GM03348 (cell line): ENCODE results near the gene UMODL1.

Experiments
- DNase-seq: peaks from one replicate; pipeline ENCODE4 v3.0.0; 2012; ENCODE audit warnings: low spot score

UMODL1 gene

DNA sequence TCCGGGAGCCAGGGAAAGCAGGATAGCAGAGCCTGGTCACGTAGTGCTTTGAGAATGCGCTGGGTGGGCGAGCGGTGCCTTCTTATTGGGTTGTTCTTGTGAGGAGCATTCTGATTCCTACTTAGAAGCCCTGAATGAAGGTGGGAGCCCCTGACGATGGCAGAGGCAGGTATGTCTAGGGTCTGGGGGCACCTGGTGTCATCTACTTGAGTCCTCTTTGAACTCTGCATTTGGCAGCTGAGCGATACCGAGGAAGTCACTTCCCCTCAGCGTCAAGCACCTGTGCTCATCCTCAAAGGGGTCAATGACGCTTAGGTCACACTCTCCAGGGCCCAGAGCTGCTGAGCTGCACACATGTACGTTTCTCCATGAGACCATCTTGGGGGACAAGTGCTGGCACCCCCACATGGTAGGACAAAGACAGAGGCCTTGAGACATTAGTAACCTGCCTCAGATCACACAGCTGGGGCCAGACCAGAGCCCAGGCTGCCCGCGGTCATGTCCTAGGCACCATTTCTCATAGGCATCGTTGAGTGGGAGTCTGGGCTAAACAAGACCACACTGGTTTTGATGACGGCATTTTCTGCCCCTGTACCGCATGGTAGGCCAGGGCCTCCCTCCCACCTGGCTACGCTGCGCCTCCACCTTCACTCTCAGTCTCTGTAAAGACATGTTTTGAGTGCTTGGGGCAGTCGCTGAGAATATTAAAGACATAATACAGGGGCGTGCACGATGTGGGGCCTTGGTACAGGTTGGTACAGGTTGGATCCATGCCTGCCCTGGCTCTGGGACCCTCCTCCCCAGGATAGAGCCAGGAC lies 78.7 kb downstream of the UMODL1 start:
- DNase-seq, result no peak

GRCh38 chr21:42150474-42151085 lies 79.5 kb downstream of the UMODL1 start:
- no peak for DNase-seq

DNA sequence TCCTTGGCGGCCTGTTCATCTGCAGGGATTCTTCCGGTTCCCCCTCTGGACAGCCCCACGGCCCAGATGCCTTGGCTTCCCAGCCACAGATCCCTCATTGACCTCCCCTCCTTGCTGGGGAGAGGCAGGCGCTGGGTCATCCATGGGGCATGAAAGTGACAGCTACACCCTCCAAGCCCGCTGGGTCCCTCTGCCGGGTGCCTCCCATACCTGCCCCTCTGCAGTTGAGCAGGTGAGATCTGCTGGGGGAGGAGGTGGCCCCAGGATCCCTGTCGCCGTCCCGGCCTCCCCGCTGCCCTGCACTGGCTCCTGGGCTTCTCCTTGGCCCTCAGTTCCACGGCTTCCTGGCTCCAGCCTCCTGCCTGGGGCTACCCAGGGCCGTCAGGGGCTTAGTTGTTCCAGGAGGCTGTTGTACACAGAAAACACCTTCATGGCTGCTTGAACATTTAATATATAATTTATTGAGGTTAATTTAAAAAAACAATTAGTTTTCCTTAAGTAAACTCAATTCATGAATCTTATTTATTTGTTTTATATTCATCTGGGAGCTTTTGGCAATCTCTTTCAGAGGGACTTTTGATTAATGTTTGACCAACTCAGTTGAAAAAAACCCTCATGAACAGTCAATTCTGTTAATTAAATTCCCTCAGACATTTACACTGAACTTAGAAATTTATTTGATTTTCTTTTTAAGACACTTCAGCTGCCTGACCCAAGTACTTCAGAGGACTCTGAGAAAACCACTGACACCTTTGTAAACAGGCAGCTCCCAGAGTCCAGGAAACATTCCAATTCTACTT lies 80.2 kb downstream of the UMODL1 start:
- no peak for DNase-seq

DNA sequence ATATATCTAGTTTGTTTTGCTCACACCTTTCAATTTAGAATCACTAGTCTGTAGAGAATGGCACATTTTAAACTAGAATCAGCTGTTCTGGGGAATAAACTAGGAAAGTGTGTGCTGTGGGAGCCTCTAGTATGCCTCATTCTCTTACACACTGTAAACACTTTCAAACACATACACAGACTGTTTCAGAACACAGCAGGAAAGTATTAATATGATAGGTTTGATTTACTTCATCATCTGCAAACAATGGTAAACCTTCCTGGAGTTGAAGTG lies 80.8 kb downstream of the UMODL1 start:
- DNase-seq, result no peak

GRCh38 chr21:42153046-42153686 lies 82.0 kb downstream of the UMODL1 start:
- no peak for DNase-seq

GRCh38 chr21:42153746-42154145 lies 82.6 kb downstream of the UMODL1 start:
- DNase-seq, result no peak

- DNase-seq, result no peak
Measured at GRCh38 chr21:42154237-42155044, 83.3 kb downstream of the UMODL1 start.

DNA sequence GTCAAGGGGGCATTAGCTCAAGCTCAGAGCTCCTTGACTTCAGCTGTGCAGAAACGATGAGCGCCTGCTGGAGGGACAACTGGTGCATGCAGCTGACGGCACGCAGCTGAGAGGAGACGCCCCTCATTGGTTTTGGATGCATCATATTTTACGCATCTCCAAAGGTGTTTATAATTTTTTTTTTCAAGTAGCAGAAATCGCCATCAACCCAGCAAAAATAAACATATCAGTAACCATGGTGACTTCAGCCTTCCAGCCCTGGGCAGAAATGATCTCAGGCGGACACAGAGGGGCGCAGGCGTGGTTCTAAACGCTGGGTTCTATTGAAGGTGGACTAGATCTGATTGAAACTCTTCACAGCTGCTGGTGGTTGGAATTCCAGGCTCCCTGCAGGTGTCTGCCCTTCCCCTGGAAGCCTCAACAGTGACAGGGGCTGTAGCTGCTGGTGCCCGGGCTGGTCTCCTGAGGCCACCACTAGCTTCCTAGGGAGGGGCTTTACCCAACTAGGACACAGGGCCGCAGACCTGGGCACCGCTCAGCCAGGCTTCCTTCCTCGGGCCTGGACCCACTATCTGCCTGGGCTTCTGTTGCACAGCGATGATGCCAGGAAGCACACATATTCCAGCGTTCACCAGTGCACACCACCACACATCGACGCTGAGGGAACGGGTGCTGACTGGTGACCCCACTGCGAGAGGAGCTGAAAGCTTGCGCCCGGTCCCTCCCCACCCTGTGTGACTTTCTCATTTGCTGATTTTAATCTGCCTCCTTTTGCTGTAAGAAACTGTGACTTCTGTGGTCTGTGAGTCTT lies 84.1 kb downstream of the UMODL1 start:
- DNase-seq, result no peak

GRCh38 chr21:42156690-42157605 lies 85.8 kb downstream of the UMODL1 start:
- no peak for DNase-seq

GRCh38 chr21:42157606-42158310 lies 86.6 kb downstream of the UMODL1 start:
- no peak for DNase-seq

DNA sequence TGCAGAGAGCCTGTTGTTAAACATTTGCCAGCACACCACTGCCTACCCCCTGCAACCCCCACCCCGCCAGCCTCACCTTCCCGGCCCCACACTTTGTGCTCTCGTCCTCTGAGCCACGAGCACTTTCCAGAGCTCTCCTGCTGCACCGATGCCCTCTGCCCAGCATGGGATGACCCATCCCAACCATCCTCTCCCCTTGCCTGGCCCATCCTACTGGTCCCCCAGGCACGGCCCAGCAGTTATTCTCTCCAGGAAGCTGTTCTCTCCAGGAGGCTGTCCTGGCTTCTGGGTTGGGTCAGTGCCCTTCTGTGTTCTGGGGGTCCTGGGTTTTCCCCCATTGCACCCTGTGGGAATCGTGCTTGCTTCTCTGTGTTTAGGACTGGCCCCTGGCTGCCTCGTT lies 87.7 kb downstream of the UMODL1 start:
- no peak for DNase-seq

- DNase-seq, result no peak
Measured at GRCh38 chr21:42159560-42160110, 88.5 kb downstream of the UMODL1 start.

DNA sequence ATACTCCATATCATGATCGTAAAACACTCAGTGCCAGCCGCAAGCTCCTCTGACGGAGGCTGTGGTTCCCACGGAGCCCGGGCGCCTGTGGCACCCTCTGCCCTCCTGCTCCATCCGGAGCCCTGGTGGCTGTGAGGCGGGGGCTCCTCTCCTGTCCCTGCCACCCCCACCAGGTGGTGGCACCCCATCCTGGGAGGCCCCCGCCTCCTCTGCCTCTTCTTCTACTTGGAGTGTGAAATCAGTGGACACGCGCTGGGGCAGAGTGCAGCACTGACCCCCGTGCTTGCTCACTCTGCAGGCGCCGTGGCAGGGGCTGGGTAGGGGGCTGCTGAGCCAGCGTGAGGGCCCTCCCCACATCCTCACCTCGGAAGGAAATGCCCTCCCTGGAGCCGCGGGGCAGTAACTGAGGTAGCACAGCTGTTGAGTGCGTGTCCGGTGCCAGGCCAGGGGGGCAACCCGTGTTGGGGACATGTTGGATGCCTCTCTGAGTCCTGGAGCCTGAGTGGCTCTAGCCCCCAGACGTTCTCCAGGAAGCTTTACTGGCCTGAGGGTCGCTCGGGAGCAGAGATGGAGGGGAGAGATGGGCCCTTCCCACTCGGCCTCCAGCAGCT lies 89.1 kb downstream of the UMODL1 start:
- DNase-seq, result no peak

GRCh38 chr21:42160765-42161164 lies 89.6 kb downstream of the UMODL1 start:
- no peak for DNase-seq

DNA sequence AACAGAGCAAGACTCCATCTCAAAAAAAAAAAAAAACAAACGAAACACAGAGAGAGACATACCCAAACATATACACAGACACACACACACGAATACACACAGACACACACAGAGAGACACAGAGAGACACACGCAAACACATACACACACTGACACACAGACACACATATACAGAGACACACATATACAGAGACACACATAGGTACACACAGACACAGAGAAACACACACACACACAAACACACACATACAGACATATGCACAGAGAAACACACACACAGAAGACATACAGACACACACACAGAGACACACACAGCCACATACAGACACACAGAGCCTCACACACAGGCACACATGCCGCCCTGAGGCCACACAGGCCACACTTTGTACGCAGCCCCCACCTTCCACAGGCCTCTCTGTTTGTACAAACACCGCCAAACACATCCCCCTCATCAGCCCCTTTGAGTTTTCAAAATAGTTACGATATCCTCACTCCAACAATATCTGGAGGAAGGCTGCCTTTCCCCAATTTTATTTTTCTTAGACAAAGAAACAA lies 90.4 kb downstream of the UMODL1 start:
- no peak for DNase-seq

DNA sequence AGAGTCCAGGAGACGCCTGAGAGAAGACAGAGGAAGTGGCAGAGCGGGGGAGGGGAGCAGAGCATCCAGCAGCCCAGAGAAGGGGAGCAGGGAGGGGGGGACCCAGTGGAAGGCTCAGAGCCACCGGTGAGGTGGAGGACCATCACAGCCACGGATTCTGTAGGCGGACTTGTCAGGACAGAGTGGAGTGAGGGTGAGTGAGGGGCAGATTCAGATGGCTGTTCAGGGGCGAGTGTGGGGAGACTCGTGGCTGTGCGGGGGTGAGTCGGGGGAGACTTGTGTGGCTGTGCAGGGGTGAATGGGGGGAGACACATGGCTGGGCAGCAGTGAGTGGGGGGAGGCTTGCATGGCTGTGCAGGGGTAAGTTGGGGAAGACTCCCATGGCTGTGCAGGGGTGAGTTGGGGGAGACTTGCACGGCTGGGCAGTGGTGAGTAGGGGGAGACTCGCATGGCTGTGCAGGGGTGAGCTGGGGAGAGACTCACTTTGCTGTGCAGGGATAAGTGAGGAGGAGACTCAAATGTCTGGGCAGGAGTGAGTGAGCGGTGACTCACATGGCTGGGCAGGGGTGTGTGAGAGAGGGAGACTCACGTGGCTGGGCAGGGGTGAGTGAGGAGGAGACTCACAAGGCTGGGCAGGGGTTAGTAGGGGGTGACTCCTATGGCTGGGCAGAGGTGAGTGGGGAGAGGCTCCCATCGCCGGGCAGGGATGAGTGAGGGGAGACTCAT lies 91.0 kb downstream of the UMODL1 start:
- DNase-seq, result no peak

- DNase-seq, result no peak
Measured at GRCh38 chr21:42162831-42163510, 91.9 kb downstream of the UMODL1 start.
